Astrocyte of the cerebellum (primary cell): Measurements from ENCODE around the gene PNMA8A.

ENCODE experiments used
- DNase-seq: peaks from one replicate; pipeline ENCODE4 v3.0.0-alpha.2; 2011; ENCODE audit warnings: low read depth
- H3K4me3 ChIP-seq: 2 replicates; pipeline ENCODE4 v1.5.1; 2011; ENCODE audit warnings: mild to moderate bottlenecking, low read depth, low read length, moderate library complexity
- CTCF ChIP-seq: IDR thresholded peaks from 2 replicates; pipeline ENCODE4 v1.5.1; 2012; ENCODE audit warnings: low read length, low read depth, moderate library complexity, mild to moderate bottlenecking; ENCODE audit errors: missing control alignments
- in situ Hi-C: cut with HindIII; loops from 2 replicates; pipeline ENCODE4 v1.10.0; 2017; ENCODE audit warnings: low sequenced_read_pairs

PNMA8A gene

GRCh38 chr19:46481223-46481848 lies 10.0 kb upstream of the PNMA8A start:
- TF ChIP-seq CTCF: no peak
- in situ Hi-C loops: no loop called here
- H3K4me3 ChIP-seq: no peak overlapping the region
- no peak for DNase-seq

- no peak for DNase-seq
- no peak overlapping the region for H3K4me3 ChIP-seq
- in situ Hi-C loops: no loop called here
- no peak for TF ChIP-seq CTCF
These were observed 9.1 kb upstream of the PNMA8A start for GRCh38 chr19:46480415-46480814.

- in situ Hi-C loops: no loop called here
- no peak for DNase-seq
- no peak overlapping the region for H3K4me3 ChIP-seq
- TF ChIP-seq CTCF: no peak
These were observed 7.1 kb upstream of the PNMA8A start for GRCh38 chr19:46478356-46478986.

- DNase-seq: no peak
- in situ Hi-C loops: no loop called here
- no peak for TF ChIP-seq CTCF
- no peak overlapping the region for H3K4me3 ChIP-seq
These were observed 4.6 kb upstream of the PNMA8A start for GRCh38 chr19:46475986-46476385.

- in situ Hi-C loops: no loop called here
- TF ChIP-seq CTCF: no peak
- DNase-seq: no peak
- H3K4me3 ChIP-seq: no peak overlapping the region
These were observed 2.8 kb upstream of the PNMA8A start for GRCh38 chr19:46474211-46474610.

- in situ Hi-C loops: no loop called here
- no peak for TF ChIP-seq CTCF
- DNase-seq: no peak
- H3K4me3 ChIP-seq: no peak overlapping the region
These were observed 1.2 kb upstream of the PNMA8A start for GRCh38 chr19:46472592-46472991.
